Ovary (tissue), 9 donors: ENCODE measurements around the gene CLDN20. TPM values are rescaled to one million over a fixed set of nuclear protein-coding genes. Genes with fewer than 3 reads are reported as not detected.

Experiments used
- DNase-seq, 5 donors: peaks; one replicate each; pipeline ENCODE4 v3.0.0-alpha.2; 2019 to 2020
- H3K27ac ChIP-seq, 2 donors: fragments of 200-600 bp; one replicate each; pipeline versions ENCODE4 v1.5.1 to v1.8.0; 2019 to 2022
- H3K27me3 ChIP-seq: fragments of 200-600 bp; one replicate; pipeline ENCODE4 v1.8.0; 2022
- H3K36me3 ChIP-seq: fragments of 200-600 bp; sonication (generic); one replicate; pipeline ENCODE4 v1.5.1; 2019
- H3K4me1 ChIP-seq: one replicate; pipeline ENCODE4 v1.8.1; 2013; ENCODE audit warnings: mild to moderate bottlenecking, moderate library complexity; ENCODE audit not compliant: insufficient read depth
- H3K4me3 ChIP-seq: fragments of 200-600 bp; sonication (generic); one replicate; pipeline ENCODE4 v1.5.1; 2017
- H3K9me3 ChIP-seq, 2 donors: fragments of 200-600 bp in 1 of 2; sonication (generic) in 1 of 2; one replicate each; pipeline versions ENCODE4 v1.5.1 to v1.8.1; 2013 to 2019; ENCODE audit warnings: mild to moderate bottlenecking in 1 of 2, moderate library complexity in 1 of 2
- CTCF ChIP-seq, 3 donors: fragments of 450-650 bp in 2 of 3; fragments of 200-600 bp in 1 of 3; IDR thresholded peaks; one replicate each; pipeline versions ENCODE4 v1.5.1 to v1.8.0; 2016 to 2022; ENCODE audit warnings: antibody characterized with exemption in 3 of 3, mild to moderate bottlenecking in 1 of 3
- EP300 ChIP-seq: sonication (generic); formaldehyde crosslinking; IDR thresholded peaks from one replicate; pipeline ENCODE4 v1.6.1; 2017; ENCODE audit warnings: antibody characterized with exemption
- POLR2A ChIP-seq: fragments of 450-650 bp; IDR thresholded peaks from one replicate; pipeline ENCODE4 v1.6.1; 2017; ENCODE audit warnings: antibody characterized with exemption, mild to moderate bottlenecking, moderate library complexity
- WGBS, 3 donors: extraction: QIAGEN DNeasy Blood & Tissue Kit in 1 of 3; methylation state at CpG; one replicate each; pipeline versions ENCODE4 v1.1.5 to v1.1.7; 2013 to 2017; 5-methylcytosine and 5-hydroxymethylcytosine counted together
- intact Hi-C, 4 donors: fragments of 100-400 bp; cut with DNase I; formaldehyde crosslinking; loops; one replicate each; pipeline versions ENCODE4 v1.11.0 to v1.15.1; 2022 to 2023
- polyA plus RNA-seq, 2 donors: library from polyadenylated mRNA; stranded (reverse); fragments of 200-250 nt in 1 of 2; fragments of 350-450 nt in 1 of 2; fragmentation: Illumina TruSeq in 1 of 2; extraction: RNeasy Lipid Tissue Mini Kit (QIAGEN cat#74804) in 1 of 2; gene quantifications; one replicate each; pipeline ENCODE4 v1.2.3, GENCODE V29; 2013 to 2014
- total RNA-seq, 7 donors: library from RNA; depleted of rRNA in 2 of 7; stranded (reverse); fragments of >200 nt in 2 of 7; fragmentation: NEBNext Ultra II Directional in 3 of 7; extraction: Animal tissue kit (Norgen Biotek cat#: 25700) in 3 of 7; gene quantifications; one replicate each; pipeline versions ENCODE4 v1.1.0 to v1.2.4, GENCODE V29; 2016 to 2023
- donor health status: DM: no; HTN: no; CAD: no; lungs with moderate emphysema.
- donor health status: DM: no; HTN: no; CAD: no.
- donor health status: Bipolar disorder and iron deficiency.
- donor health status: DM: yes; HTN: yes; CAD: no.
- donor health status: DM: no; HTN: no; CAD: no.
- donor health status: DM: yes; HTN: yes; CAD: no.

CLDN20 gene
- total and polyA plus RNA-seq, 9 donors = not detected

GRCh38 chr6:155260686-155261085, 3.1 kb upstream of the CLDN20 start:
- H3K36me3 ChIP-seq = no peaks in the 10 kb centered on the region
- 48 to 52% (median 48%) methylated on average over 3 of the region's 3 CpGs for WGBS, 3 donors

GRCh38 chr6:155261111-155261900, 2.5 kb upstream of the CLDN20 start:
- 90 to 94% (median 94%) methylated on average over 11 of the region's 11 CpGs for WGBS, 3 donors
- Histone ChIP-seq H3K36me3 (no peaks in the 10 kb centered on the region), H3K4me1 (no peaks in the 10 kb centered on the region), H3K4me3 (no peak overlapping the region), H3K9me3 (no peaks in the 10 kb centered on the region), H3K27me3 (no peaks in the 10 kb centered on the region), H3K27ac (no peak overlapping the region)
- no peak for DNase-seq
- TF ChIP-seq CTCF (IDR thresholded peaks at IDR 0.05) (no peak), POLR2A (no peak), EP300 (no peak)
- intact Hi-C loops = no loop called here

More at GRCh38 chr6:155260686-155261085, 3.1 kb upstream of the CLDN20 start:
- intact Hi-C loops = no loop called here
- H3K27me3 ChIP-seq = no peaks in the 10 kb centered on the region
- no peak overlapping the region for H3K4me3 ChIP-seq
- TF ChIP-seq CTCF (IDR thresholded peaks at IDR 0.05) (no peak), EP300 (no peak), POLR2A (no peak)
- H3K4me1 ChIP-seq = no peaks in the 10 kb centered on the region
- no peak for DNase-seq
- no peak overlapping the region for H3K27ac ChIP-seq
- no peaks in the 10 kb centered on the region for H3K9me3 ChIP-seq

GRCh38 chr6:155262655-155263054, 1.2 kb upstream of the CLDN20 start:
- intact Hi-C loops = no loop called here
- no peaks in the 10 kb centered on the region for H3K27me3 ChIP-seq
- H3K36me3 ChIP-seq = no peaks in the 10 kb centered on the region
- H3K4me1 ChIP-seq = no peaks in the 10 kb centered on the region
- WGBS, 3 donors = 77 to 91% (median 79%) methylated on average over 4 of the region's 4 CpGs
- no peak for DNase-seq
- H3K9me3 ChIP-seq = no peaks in the 10 kb centered on the region
- TF ChIP-seq POLR2A = no peak
- TF ChIP-seq EP300 = no peak
- TF ChIP-seq CTCF (IDR thresholded peaks at IDR 0.05) = no peak
- H3K4me3 ChIP-seq = no peak overlapping the region
- no peak overlapping the region for H3K27ac ChIP-seq

GRCh38 chr6:155264693-155265320, 994 bp downstream of the CLDN20 start:
- no peaks in the 10 kb centered on the region for H3K36me3 ChIP-seq
- no peaks in the 10 kb centered on the region for H3K4me1 ChIP-seq
- WGBS, 3 donors = 85 to 88% (median 87%) methylated on average over 9 of the region's 9 CpGs
- DNase-seq = no peak
- TF ChIP-seq CTCF (IDR thresholded peaks at IDR 0.05) (no peak), POLR2A (no peak), EP300 (no peak)
- no peaks in the 10 kb centered on the region for H3K27me3 ChIP-seq
- H3K4me3 ChIP-seq = no peak overlapping the region
- H3K27ac ChIP-seq = no peak overlapping the region
- H3K9me3 ChIP-seq = no peaks in the 10 kb centered on the region
- intact Hi-C loops = no loop called here
